WERI-Rb-1 (cell line): ENCODE data around the gene AGAP5.
"Not testable (repeated sequence)": the region's sequence is repeated elsewhere in the genome, so short reads cannot be mapped to it uniquely, and the experiment has no call there.

Source experiments
- DNase-seq: peaks from one replicate; pipeline ENCODE4 v3.0.0-alpha.2; 2020
- H3K27ac ChIP-seq: fragments of 250-450 bp; sonication (Bioruptor Pico); 2 replicates; pipeline ENCODE4 v1.5.1; 2020; ENCODE audit warnings: mild to moderate bottlenecking, moderate library complexity
- H3K27me3 ChIP-seq: fragments of 250-450 bp; sonication (Bioruptor Pico); 2 replicates; pipeline ENCODE4 v1.5.1; 2021; ENCODE audit warnings: mild to moderate bottlenecking, low read depth, moderate library complexity; ENCODE audit not compliant: insufficient read depth, severe bottlenecking
- H3K36me3 ChIP-seq: fragments of 250-450 bp; sonication (Bioruptor Pico); 2 replicates; pipeline ENCODE4 v1.5.1; 2020; ENCODE audit warnings: mild to moderate bottlenecking, moderate library complexity
- H3K4me3 ChIP-seq: 2 replicates; pipeline ENCODE4 v1.5.1; 2011; ENCODE audit warnings: low read depth, mild to moderate bottlenecking, control low read depth, low read length
- H3K9me3 ChIP-seq: fragments of 250-450 bp; sonication (Bioruptor Pico); 2 replicates; pipeline ENCODE4 v1.5.1; 2021; ENCODE audit warnings: mild to moderate bottlenecking, moderate library complexity; ENCODE audit not compliant: severe bottlenecking
- TF ChIP-seq, protein P1 (sequence below): IDR thresholded peaks from 2 replicates; pipeline ENCODE4 v1.5.1; 2011; ENCODE audit warnings: low read depth, mild to moderate bottlenecking, control low read depth, inconsistent platforms, low read length

AGAP5 gene

DNA sequence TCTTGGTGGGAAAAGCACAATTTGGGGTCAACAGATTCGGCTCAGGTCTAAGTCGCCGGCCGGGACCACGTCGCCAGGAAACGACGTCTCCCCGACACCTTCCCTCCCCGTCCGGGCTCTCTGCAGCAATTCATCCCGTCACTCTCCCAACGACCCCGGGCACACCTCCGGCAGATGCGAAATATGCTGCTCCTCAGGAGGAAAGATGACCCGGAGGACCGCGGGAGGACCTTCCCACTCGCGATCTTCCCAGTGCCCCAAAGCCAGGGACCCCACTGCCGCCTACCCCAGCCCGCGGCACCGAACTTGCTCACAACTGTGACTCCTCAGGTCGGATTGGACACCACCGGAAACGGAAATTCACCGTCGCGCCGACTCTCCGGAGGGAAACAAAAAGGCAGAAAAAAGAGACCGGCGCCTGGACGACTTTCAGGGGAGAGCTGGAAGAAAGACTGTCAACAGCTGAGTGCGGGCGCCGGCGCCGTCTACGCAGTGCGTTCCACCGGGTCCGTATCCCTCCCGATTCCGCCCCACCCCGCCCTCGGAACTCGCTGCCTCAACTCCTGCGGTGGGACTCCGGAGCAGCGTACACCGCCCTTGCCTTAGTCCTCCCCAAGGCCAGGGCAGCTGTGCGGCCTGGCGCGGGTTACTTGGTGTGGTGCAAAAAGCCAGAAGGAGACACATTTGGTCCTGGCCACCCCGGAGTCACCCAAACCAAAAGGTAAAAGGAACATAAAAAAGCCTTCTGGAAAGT lies 32.4 kb upstream of the AGAP5 start:
- Histone ChIP-seq H3K9me3 (no peaks in the 10 kb centered on the region), H3K36me3 (peaks cover 19% of the 10 kb centered on the region), H3K4me3 (peak overlapping the region; percentile 93), H3K27me3 (no peaks in the 10 kb centered on the region), H3K27ac (peak overlapping the region; percentile 83)
- TF ChIP-seq, protein P1, sequence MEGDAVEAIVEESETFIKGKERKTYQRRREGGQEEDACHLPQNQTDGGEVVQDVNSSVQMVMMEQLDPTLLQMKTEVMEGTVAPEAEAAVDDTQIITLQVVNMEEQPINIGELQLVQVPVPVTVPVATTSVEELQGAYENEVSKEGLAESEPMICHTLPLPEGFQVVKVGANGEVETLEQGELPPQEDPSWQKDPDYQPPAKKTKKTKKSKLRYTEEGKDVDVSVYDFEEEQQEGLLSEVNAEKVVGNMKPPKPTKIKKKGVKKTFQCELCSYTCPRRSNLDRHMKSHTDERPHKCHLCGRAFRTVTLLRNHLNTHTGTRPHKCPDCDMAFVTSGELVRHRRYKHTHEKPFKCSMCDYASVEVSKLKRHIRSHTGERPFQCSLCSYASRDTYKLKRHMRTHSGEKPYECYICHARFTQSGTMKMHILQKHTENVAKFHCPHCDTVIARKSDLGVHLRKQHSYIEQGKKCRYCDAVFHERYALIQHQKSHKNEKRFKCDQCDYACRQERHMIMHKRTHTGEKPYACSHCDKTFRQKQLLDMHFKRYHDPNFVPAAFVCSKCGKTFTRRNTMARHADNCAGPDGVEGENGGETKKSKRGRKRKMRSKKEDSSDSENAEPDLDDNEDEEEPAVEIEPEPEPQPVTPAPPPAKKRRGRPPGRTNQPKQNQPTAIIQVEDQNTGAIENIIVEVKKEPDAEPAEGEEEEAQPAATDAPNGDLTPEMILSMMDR: no peak
- peak; percentile 91 for DNase-seq

- peak overlapping the region; percentile 83 for H3K27ac ChIP-seq
- not testable (repeated sequence) for H3K9me3 ChIP-seq, H3K27me3 ChIP-seq
- peak; percentile 22 for DNase-seq
- H3K4me3 ChIP-seq: peak overlapping the region; percentile 93
- peaks cover 19% of the 10 kb centered on the region for H3K36me3 ChIP-seq
These were observed 31.9 kb upstream of the AGAP5 start for GRCh38 chr10:73729781-73730152.

GRCh38 chr10:73723516-73723915 lies 25.6 kb upstream of the AGAP5 start:
- Histone ChIP-seq H3K27me3 (no peaks in the 10 kb centered on the region), H3K36me3 (peaks cover 17% of the 10 kb centered on the region), H3K9me3 (no peaks in the 10 kb centered on the region), H3K27ac (no peak overlapping the region), H3K4me3 (no peak overlapping the region)
- TF ChIP-seq, protein P1: no peak
- DNase-seq: no peak

- DNase-seq, H3K9me3 ChIP-seq, H3K27me3 ChIP-seq, H3K27ac ChIP-seq, H3K4me3 ChIP-seq: not testable (repeated sequence)
- H3K36me3 ChIP-seq: peaks cover 20% of the 10 kb centered on the region
These were observed 22.7 kb upstream of the AGAP5 start for GRCh38 chr10:73720561-73720960.

DNA sequence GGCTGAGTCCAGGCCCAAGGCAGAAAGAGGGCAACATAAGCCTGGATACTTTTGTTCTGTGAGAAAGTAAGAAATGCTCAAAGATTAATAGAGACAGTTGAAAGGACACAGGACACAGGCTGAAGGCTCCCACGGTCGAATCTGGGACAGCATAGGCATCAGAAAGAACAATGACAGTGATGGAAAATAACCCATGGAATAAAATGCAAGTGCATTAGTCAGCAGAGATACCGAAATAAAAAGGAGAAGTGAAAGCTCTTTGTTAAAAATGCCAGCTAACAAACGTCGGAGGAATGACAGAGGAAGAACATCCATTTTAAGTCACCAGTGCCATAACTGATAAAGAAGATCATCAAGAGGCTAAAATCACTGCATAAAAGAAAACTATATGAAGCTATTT lies 19.6 kb upstream of the AGAP5 start:
- Histone ChIP-seq H3K36me3 (peaks cover 23% of the 10 kb centered on the region), H3K4me3 (no peak overlapping the region)
- TF ChIP-seq, protein P1: no peak

GRCh38 chr10:73716251-73716650 lies 18.3 kb upstream of the AGAP5 start:
- TF ChIP-seq, protein P1: no peak
- peaks cover 20% of the 10 kb centered on the region for H3K36me3 ChIP-seq
- no peaks in the 10 kb centered on the region for H3K9me3 ChIP-seq
- DNase-seq: no peak
- H3K27ac ChIP-seq: no peak overlapping the region
- no peak overlapping the region for H3K4me3 ChIP-seq
- H3K27me3 ChIP-seq: no peaks in the 10 kb centered on the region

More for the DNA sequence above, 19.6 kb upstream of the AGAP5 start:
- Histone ChIP-seq H3K27ac (no peak overlapping the region), H3K9me3 (no peaks in the 10 kb centered on the region), H3K27me3 (no peaks in the 10 kb centered on the region)
- no peak for DNase-seq

DNA sequence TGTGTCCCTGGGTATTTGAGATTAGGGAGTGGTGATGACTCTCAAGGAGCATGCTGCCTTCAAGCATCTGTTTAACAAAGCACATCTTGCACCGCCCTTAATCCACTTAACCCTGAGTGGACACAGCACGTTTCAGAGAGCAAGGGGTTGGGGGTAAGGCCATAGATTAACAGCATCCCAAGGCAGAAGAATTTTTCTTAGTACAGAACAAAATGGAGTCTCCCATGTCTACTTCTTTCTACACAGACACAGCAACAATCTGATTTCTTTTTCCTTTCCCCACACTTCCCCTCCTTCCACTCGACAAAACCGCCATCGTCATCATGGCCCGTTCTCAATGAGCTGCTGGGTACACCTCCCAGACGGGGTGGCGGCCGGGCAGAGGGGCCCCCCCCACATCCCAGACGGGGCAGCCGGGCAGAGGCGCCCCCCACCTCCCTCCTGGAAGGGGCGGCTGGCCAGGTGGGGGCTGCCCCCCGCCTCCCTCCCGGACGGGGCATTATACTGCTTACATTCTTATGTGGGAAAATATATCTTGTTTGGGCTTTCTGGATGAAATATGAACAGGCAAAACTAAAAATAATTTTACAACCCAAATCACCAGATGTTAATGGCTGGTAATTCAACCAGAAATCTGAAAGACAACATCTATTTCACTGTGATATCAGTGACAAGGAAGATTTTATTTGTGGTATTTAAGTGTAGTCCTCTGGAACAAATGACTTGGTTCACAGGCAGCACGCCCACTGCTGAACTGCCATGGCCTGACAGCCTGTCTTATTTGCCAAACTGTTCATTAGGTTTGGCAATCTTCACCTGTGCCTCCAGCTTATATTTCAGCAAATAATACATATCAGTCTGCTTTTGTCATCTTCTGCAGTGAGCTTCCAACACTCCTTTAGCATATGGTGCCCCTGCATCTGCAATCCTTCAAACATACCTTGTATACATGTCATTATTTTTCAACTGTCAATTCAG lies 17.6 kb upstream of the AGAP5 start:
- not testable (repeated sequence) for H3K27me3 ChIP-seq, H3K9me3 ChIP-seq, H3K4me3 ChIP-seq, H3K27ac ChIP-seq
- H3K36me3 ChIP-seq: peaks cover 20% of the 10 kb centered on the region
- peak; percentile 44 for DNase-seq

GRCh38 chr10:73714483-73714882 lies 16.6 kb upstream of the AGAP5 start:
- H3K36me3 ChIP-seq: peaks cover 19% of the 10 kb centered on the region
- H3K4me3 ChIP-seq, H3K27me3 ChIP-seq, H3K27ac ChIP-seq, DNase-seq, H3K9me3 ChIP-seq: not testable (repeated sequence)

- DNase-seq, H3K4me3 ChIP-seq, H3K9me3 ChIP-seq, H3K27ac ChIP-seq, H3K27me3 ChIP-seq: not testable (repeated sequence)
- H3K36me3 ChIP-seq: peaks cover 17% of the 10 kb centered on the region
These were observed 16.0 kb upstream of the AGAP5 start for GRCh38 chr10:73713912-73714311.

- not testable (repeated sequence) for H3K27me3 ChIP-seq, H3K4me3 ChIP-seq, DNase-seq, H3K27ac ChIP-seq, H3K9me3 ChIP-seq
- H3K36me3 ChIP-seq: peaks cover 10% of the 10 kb centered on the region
These were observed 13.8 kb upstream of the AGAP5 start for GRCh38 chr10:73711683-73712082.
